Activated naive CD4-positive, alpha-beta T cell (primary cell): ENCODE data around the gene ZNF281.
A peak's percentile ranks its signal among the peaks of the same experiment; 100 is the strongest.
"Not testable (repeated sequence)": the region's sequence is repeated elsewhere in the genome, so short reads cannot be mapped to it uniquely, and the experiment has no call there.

Source experiments
- DNase-seq, 4 experiments: peaks; one replicate each; lab custom pipeline; 2025; lab: John Stamatoyannopoulos, UW

ZNF281 gene

DNA sequence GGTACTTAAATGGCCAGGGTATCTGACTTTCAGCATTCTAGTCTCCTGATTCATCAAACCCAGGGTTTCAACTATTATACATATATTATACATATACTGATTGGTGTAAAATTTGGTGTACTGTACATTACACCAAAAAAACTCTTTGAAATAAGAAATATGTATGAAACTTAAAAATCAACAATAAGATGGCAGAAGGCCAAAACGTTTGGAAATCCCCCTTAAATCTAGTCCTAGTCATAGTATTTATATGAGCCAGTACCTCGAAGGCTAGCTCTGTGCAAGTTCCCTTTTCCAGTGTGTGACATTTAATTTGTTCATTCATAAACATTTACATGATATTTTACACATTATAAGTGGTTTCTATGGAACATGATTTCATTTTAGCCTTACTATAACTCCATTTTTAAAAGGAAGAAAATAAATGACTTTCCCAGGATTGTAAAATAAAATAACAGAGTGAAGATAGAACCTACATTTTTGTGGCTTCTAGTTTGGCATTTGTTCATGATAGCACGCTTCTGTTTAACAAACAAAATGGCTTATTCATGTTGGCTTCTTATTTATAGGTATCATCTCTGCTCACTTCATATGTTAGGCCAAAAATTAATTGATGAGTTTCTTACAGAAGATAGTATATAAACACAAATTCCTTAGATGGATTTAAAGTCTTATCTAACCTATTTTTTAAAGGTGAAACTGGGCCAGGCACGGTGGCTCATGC, 18.8 kb upstream of the ZNF281 start:
- no peak for DNase-seq

DNA sequence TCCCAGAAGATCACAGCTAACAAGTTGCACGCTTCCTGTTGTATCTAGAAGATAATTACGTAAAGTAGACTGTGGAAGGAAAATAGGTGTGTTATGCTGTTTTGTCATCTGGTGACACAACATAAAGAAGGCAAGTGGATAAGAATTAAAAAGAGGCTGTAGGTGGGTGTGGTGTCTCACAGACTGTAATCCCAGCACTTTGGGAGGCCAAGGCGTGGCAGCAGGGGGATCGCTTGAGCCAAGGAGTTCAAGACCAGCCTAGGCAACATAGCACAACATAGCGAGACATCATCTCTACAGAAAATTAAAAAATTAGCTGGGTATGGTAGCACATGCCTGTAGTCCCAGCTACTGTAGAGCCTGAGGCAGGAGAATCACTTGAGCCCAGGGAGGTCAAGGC, 17.9 kb upstream of the ZNF281 start:
- no peak for DNase-seq

DNA sequence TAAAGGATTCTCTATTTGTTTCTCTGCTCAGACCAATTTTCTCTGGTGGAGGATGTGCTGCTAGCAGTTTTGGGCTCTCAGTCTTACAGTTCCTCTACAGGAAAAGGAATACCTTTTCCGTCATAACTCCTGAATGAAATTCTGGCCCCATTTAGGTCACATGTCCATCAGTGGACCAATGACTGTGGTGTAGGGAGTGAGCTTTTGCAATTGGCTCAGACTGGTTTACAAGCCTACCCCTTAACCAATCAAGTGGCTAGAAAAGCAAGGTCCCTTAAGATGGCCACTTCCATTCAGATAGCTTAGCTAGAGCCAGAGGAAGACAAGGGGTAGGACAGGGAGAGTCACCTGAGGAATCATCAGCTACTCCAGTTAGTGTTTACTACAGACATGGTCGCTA, 16.4 kb upstream of the ZNF281 start:
- no peak for DNase-seq

DNA sequence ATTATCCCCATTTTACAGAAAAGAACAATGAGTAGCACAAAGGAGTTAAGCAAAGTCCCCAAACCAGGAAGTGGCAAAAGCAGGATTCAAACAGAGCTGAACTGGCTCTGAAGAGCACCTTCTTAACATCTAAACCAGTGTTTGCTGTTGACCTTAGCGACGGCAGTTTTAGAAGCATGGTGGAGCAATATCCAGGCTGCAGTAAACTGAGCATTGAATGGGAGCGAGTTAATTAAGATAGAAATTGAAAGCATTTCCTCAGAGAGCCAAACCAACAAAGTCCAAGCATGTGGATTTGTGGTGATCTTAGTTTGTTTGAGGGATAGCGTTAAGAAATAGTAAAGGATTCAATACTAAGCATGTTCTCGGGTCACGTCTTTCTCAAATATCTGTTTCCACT, 13.4 kb upstream of the ZNF281 start:
- DNase-seq = no peak

DNA sequence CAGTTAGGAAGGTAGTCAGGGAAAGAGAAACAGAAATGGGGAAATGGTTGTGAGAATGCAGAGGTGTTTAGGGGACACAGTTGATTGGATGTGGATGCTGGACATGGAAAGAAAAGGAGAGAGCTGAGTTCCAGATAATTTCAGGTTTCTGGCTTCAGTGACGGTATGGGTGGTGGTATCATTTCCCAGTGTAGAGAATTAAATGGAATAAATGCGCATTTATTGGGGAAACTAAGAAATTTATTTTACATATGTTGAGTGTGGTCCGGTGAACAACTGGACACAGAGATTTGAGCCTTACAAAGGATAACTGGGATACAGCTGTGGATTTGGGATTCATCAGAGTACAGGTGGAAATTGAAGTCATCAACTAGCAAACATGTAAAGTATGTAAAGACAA, 12.4 kb upstream of the ZNF281 start:
- DNase-seq = no peak

DNA sequence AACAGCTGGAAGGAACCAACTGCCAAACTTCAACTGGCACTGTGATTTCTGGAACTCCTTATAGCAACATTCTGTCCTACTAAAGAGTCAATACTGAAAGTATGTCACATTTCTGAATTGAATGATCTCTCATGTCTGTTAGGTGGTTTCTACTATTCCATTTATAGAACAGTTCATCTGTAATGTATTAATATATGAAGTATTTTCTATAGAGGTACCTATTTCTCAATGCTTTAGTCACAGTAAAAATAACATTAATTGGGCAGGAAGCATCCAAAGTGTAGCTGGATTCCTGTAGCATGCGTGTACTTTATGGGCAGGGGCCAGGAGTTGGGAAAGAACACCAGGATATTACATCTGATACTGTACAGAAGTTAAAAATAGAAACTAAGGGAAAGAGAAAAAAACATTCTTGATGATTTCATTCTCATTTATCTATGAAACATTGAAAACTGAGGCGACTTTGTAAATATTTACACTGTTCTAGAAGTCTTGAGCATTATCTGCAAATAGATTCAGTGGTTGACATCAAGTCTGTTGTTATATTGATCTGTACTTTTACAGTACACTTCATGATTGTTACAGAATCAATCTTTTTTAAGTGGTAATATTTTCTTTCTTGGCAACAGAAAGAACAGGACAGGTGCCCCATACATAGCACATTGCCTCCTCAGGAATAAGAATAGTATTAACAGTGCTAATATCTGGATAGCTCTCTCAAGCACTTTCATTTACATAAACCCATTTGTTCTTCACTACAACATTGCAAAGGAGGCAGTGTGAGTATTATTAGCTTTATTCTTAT, 6.2 kb upstream of the ZNF281 start:
- DNase-seq = no peak

DNA sequence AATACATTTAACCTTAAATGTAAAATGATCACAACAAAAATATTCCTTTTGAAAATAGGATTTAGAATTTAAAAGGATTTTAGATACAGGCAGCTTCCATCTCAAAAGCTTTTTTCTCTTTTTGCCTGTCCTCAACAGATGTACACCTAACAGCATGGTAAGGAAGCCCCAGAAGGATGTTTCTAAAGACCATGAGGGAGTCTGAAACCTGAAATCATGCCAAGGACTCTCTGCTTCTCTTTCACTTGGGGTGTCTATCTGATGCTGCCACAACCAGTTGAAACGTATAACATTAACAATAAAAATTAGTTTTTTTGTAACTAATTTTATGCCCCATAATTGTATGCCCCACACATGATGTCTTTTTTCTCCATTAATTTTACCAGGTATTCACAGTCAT, 5.4 kb upstream of the ZNF281 start:
- DNase-seq = no peak

DNA sequence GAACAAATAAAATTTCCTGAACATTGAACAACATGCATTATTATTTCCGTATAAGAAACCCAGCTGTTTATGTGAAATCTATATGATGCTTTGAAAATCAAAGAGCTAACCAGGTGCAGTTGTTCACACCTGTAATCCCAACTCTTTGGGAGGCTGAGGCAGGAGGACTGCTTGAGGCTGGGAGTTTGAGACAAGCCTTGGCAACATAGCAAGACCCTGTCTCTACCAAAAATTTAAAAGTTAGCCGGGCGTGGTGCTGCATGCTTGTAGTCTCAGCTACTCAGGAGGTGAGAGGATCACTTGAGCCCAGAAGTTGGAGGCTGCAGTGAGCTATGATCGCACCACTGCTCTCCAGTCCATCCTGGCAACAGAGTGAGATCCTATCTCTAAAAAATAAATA, 4.8 kb upstream of the ZNF281 start:
- DNase-seq = no peak

DNA sequence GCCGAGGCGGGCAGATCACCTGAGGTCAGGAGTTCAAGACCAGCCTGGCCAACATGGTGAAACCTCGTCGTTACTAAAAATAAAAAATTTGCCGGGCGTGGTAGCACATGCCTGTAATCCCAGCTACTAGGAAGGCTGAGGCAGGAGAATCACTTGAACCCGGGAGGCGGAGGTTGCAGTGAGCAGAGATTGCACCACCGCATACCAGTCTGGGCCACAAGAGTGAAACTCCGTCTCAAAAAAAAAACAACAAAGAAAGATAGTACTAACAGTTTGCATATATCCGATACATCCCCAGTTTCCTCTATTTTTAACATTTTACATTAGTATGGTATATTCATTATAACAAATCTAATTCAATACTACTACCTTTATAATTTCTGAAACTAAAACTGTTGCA, 3.9 kb upstream of the ZNF281 start:
- DNase-seq = not testable (repeated sequence)

DNA sequence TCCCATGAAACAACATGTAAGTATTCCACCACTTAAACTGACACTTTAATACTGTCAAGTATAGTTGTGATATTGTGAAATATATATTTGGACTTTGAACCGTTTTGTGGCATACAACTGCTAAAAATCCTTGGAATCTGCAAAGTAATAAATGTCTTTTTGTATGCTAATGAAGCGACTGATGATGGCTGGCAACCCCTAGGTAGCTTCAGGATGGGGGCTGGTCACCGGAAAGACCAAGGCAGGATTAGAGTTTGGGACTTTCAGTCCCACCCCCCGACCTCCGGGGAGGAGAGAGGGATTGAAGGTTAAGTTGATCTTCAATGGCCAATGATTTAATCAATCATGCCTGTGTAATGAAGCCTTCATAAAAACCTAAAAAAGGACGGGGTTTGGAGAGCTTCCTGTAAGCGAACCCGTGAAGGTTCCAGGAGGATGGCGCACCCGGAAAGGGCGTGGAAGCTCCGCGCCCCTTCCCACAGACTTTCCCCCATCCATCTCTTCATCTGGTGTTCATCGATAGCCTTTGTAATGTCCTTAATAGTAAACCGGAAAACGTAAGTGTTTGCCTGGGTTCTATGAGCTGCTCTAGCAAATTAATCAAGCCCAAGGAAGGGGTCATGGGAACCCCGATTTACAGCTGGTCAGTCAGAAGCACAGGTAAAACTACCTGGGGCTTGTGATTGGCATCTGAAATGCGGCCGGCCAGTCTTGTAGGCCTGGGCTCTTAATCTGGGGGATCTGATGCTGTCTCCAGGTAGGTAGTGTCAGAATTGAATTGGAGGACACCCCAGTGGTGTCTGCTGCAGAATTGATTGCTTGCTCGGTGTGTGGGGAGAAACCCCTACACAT, 1.8 kb upstream of the ZNF281 start:
- DNase-seq = no peak

DNA sequence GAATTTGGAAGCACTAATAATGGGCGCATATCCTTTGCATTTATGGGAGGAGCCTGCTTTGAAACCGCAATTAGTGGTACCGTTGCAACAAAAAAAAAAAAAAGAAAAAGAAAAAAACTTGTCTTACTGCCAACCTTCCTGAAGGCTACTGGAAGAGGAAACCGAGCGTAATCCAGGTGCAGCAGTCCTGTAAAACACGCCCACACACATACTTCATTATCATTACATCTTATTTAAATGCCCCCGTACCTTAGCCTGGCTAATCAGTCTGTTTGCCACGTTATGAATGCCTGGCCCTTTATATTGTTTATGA, 686 bp upstream of the ZNF281 start:
- DNase-seq = no peak

DNA sequence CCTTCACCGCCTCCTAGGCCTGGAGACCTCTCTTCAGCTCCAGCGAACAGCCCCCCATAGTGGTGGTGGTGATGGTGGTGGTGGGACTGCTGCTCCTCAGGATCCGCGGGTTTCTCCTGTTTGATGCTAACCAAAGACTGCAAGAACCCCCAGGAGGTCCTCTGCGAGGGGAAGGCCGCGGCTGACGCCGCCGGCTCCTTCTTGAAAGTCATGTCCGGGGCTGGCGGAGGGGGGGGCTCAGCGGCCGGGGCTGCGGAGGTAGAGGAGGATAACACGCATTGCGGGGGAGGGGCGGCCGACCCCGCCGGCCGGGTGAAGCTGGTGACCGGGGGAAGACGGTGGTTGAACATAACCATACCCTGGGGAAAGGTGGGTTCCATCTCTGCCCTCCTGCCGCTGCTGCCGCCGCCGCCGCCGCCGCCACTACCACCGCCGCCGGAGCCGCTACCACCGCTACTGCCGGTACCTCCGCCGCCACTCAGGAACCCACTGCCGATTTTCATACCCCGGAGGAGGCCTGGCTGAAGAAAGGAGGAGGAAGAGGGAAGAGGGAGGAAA, 554 bp downstream of the ZNF281 start:
- peak; percentile 7 to 53 (median 28) for DNase-seq

DNA sequence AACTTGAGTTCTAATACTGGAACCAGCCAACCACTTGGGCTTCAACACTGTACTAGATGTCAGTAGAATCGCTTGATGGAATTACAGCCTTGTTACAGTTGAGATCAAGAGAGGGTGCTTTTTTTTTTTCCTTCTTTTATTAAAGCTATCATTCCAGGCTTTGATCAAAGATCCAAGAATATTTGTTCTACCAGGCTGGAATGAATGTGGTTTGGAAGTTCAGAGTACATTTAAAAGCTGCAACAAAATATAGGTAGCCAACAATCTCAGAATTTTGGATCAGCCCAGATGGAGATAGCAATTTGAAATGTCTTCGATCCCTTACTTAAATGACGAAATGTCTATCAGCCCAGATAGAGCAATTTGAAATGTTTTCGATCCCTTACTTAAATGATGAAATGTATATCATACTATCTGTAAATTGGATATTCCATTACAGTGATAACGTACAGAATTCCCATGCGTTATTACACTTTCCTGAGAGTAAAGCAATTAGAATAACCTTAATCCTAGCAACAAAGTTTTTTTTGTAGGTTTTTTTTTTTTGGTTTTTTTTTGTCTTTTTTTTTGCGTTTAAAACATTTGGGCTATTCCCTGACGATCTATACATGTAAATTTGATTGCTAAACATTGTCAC, 3.6 kb downstream of the ZNF281 start:
- DNase-seq = no peak

DNA sequence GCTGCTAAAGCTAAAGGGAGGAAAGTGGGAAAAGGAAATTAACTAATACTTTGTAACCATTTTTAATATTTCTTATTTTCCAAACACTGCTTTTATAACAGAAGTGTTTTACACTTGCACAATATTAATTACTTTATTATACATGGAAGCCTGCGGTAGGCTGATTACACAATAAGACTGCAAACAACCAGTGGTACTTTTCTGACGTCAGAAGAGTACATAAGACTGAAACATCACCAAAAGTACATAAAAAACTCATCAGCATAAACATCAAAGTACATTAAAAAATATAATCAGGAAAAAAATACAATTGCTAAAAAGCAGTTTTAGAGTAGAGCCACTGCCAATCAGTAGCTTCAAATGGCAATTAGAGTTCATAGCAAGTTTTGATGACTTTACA, 4.6 kb downstream of the ZNF281 start:
- no peak for DNase-seq

DNA sequence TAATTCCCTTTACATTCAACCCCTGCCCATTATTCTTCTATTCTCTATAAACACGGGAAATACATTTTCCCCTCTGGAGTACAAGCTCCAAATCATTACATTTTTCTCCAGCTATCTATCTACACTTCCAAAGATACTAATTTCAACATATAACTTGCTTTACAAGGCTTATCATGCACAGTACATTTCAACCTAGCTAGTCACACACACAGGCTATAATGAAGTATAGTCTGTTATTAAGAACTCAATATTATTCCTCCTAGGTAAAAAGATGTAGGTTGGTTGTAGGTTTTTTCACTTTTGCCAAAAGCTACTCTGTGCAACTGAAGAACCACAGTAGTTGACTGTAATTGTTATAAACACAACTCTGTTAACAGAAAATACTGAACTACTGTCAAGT, 8.1 kb downstream of the ZNF281 start:
- DNase-seq = no peak

DNA sequence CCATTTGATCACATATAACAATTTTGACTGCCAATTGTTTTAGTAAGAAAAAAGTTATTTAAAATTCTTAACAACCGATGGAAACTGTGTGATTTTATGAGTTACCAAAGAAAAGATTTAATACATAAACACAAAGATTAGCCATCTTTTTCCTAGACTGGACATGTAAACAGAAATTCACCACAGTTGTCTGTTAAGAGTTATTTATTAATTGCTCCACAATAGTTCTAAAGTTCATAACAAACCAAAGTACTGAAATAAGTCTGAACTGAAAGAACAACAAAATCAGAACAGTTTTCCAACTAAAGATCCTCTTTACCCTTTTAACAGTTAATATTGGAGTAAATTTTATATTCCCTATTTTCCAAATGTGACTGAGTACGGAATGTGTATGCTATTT, 8.6 kb downstream of the ZNF281 start:
- no peak for DNase-seq

DNA sequence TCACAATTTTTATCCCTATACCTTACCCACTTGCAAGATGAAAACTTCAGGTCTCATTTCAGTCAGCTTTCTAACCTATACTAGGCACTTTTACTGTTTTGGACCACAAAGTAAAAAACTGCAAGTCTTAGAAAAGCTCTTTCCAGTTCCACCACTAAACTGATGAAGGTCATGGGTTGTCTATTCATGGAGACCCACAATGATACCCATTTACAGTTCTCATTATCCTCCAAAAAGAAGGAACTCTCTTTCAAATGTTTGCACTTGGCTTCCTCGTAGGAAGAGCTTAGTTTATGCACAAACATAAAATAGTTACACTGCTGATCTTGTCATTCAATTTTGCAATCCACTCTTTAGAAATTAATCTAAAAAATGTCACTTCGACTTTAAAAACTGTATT, 9.3 kb downstream of the ZNF281 start:
- DNase-seq = no peak

DNA sequence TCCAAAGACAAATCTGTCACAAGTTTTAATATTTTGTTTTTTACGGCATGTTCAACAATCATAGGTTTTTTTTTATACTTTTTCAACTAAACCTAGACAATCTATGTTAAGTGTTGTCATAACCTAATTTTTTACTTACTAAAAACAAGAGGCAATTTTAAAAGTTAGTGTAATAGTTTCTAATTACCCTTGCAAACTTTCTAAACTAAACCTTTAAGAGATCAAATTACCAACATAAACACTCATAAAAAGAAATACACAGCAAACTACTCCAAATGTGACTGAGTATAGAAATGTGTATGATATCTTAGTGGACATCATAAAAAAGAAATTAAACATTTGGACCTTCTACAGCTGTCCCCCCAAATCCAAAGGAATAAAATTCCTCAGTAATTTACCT, 10.0 kb downstream of the ZNF281 start:
- DNase-seq = no peak

DNA sequence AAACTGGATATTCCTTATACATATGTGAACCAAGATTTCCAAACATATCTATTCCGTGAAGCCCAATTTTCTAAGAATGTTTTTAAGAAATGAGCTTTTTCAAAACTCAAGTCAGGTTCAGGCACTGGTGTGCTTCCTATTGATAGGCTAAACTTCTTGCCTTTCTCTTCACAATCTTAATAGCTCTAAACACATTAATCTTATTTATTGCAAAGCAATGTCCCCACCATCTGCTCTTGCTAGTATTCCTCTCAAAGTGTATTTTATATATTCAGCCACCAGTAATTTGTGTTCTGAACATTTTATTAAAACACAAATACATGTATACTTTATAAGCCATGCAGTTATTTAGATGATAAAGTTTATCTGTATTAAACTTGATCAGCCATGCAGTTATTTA, 11.5 kb downstream of the ZNF281 start:
- no peak for DNase-seq

DNA sequence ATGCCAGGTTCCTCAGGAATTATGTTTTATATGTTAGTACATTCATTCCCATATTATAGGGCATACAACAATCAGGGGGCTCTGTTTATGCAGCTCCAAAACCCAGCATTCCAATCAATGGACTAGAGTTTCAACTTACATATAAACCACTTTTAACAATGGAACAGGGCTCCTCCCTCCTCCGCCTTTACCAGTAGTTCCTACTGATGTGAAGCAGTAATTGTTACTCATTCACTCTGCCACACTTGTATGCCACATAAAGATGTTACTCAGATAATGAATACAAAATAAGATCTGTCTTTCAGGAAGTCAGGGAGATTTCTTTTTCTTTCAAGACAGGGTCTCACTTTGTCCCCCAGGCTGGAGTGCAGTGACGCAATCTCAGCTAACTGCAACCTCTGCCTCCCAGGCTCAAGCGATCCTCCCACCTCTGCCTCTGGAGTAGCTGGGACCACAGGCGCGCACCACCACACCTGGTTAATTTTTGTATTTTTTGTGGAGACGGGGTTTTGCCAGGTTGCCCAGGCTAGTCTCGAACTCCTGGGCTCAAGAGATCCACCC, 17.1 kb downstream of the ZNF281 start:
- no peak for DNase-seq

DNA sequence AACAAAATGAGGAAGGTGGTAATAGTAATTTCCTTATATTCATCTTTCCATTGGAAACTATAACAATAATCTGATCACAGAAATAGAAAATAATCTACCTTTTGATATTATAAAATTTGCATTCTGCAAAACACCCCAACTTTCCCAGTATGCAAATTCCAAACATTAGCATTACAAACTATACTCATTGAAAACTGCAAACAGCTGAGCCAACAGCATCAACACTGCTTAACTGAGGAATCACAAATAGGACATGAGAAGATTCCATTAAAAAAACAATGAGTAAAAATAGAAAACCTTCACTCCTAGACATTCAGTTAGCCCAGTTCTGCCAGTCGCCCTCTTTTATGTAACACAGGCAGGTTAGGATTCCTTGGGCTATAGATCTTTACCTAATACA, 18.1 kb downstream of the ZNF281 start:
- no peak for DNase-seq

DNA sequence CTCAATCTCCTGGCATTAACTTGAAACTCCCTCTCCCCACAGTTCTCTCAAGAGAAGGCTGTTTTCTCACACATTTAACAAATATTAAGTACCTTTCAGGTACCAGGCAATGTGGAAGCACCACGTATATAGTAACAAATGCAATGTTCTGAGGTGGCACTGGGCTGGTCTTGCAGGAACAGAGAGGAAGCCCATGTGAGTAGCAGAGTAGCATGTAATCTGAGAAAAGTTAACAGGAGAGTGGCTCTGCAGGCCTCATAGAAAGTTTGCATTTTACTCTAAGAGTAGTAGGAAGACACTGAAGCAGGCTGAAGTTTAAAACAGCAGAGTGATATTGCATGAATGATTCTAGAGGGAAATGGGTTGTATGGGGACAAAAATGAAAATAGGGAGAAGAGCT, 21.0 kb downstream of the ZNF281 start:
- no peak for DNase-seq
